CD14-positive monocyte (primary cell): ENCODE data around the gene ARPC1A. TPM values are rescaled to one million over a fixed set of nuclear protein-coding genes. Genes with fewer than 3 reads are reported as not detected.

Experiments
- DNase-seq, 3 donors: peaks; one replicate each; pipeline ENCODE4 v3.0.0-alpha.2; 2011 to 2022
- H2AFZ ChIP-seq: 2 replicates; pipeline ENCODE4 v1.6.0; 2012; ENCODE audit warnings: mild to moderate bottlenecking, low read depth, low read length, inconsistent platforms; ENCODE audit not compliant: insufficient read depth, poor library complexity, severe bottlenecking
- H3K27ac ChIP-seq, 2 donors: 1 replicate in 1 of 2; 2 replicates in 1 of 2; pipeline ENCODE4 v1.5.1; 2012 to 2013; ENCODE audit warnings: low read length in 2 of 2, control low read depth in 1 of 2, inconsistent platforms in 1 of 2, low read depth in 1 of 2, mild to moderate bottlenecking in 1 of 2
- H3K27me3 ChIP-seq, 2 donors: one replicate each; pipeline versions ENCODE4 v1.6.0 to v1.6.1; 2011 to 2013; ENCODE audit warnings: low read length in 2 of 2; ENCODE audit not compliant: control insufficient read depth in 2 of 2, insufficient read depth in 2 of 2
- H3K36me3 ChIP-seq, 2 donors: replicated peaks in 1 of 2; 1 replicate in 1 of 2; 2 replicates in 1 of 2; pipeline versions ENCODE4 v1.5.1 to v1.6.1; 2012 to 2013; ENCODE audit warnings: low read length in 2 of 2, control low read depth in 1 of 2, inconsistent platforms in 1 of 2, mild to moderate bottlenecking in 1 of 2; ENCODE audit not compliant: insufficient read depth in 2 of 2, control insufficient read depth in 1 of 2
- H3K4me1 ChIP-seq, 2 donors: 1 replicate in 1 of 2; 2 replicates in 1 of 2; pipeline versions ENCODE4 v1.5.1 to v1.6.1; 2012 to 2013; ENCODE audit warnings: low read length in 2 of 2, control low read depth in 1 of 2, inconsistent platforms in 1 of 2, mild to moderate bottlenecking in 1 of 2, moderate library complexity in 1 of 2; ENCODE audit not compliant: insufficient read depth in 2 of 2, control insufficient read depth in 1 of 2
- H3K4me2 ChIP-seq: replicated peaks from 2 replicates; pipeline ENCODE3; 2012; ENCODE audit warnings: low read length, moderate library complexity, mild to moderate bottlenecking; ENCODE audit not compliant: poor library complexity, severe bottlenecking; ENCODE audit errors: extremely low read depth
- H3K4me3 ChIP-seq, 3 experiments: fragments of 200-600 bp in 1 of 3; sonication (generic) in 1 of 3; replicated peaks in 1 of 3; 1 replicate in 2 of 3; 2 replicates in 1 of 3; pipeline ENCODE4 v1.5.1; 2011 to 2013; ENCODE audit warnings: low read length in 3 of 3, mild to moderate bottlenecking in 3 of 3, control low read depth in 2 of 3, low read depth in 2 of 3, inconsistent platforms in 1 of 3, moderate library complexity in 1 of 3
- H3K79me2 ChIP-seq: 2 replicates; pipeline ENCODE4 v1.6.0; 2012; ENCODE audit warnings: mild to moderate bottlenecking, control low read depth, inconsistent platforms, low read length, moderate library complexity; ENCODE audit not compliant: insufficient read depth
- H3K9ac ChIP-seq: 2 replicates; pipeline ENCODE4 v1.6.0; 2017; ENCODE audit warnings: low read length, mild to moderate bottlenecking; ENCODE audit not compliant: insufficient read depth, poor library complexity, severe bottlenecking
- H3K9me3 ChIP-seq, 2 donors: replicated peaks in 1 of 2; 1 replicate in 1 of 2; 2 replicates in 1 of 2; pipeline versions ENCODE4 v1.5.1 to v1.6.1; 2012 to 2013; ENCODE audit warnings: low read length in 2 of 2, control low read depth in 1 of 2; ENCODE audit not compliant: control insufficient read depth in 1 of 2, insufficient read depth in 1 of 2
- H4K20me1 ChIP-seq: 2 replicates; pipeline ENCODE4 v1.6.0; 2012; ENCODE audit warnings: mild to moderate bottlenecking, low read length, control low read depth, moderate library complexity; ENCODE audit not compliant: insufficient read depth
- H3K27ac Mint-ChIP-seq, 7 donors: one replicate each; pipeline ENCODE4 v1.8.0; 2020; ENCODE audit warnings: mild to moderate bottlenecking in 7 of 7, mixed read lengths in 7 of 7, moderate library complexity in 6 of 7, inconsistent platforms in 2 of 7
- H3K27me3 Mint-ChIP-seq, 3 donors: one replicate each; pipeline ENCODE4 v1.8.0; 2021 to 2022; ENCODE audit warnings: low read depth in 3 of 3, mild to moderate bottlenecking in 3 of 3, mixed read lengths in 3 of 3, moderate library complexity in 3 of 3, inconsistent platforms in 1 of 3
- H3K36me3 Mint-ChIP-seq, 2 donors: one replicate each; pipeline ENCODE4 v1.8.0; 2020; ENCODE audit warnings: mixed read lengths in 2 of 2, inconsistent platforms in 1 of 2, mild to moderate bottlenecking in 1 of 2
- H3K4me1 Mint-ChIP-seq: one replicate; pipeline ENCODE4 v1.8.0; 2020; ENCODE audit warnings: mild to moderate bottlenecking, mixed read lengths
- H3K4me3 Mint-ChIP-seq, 2 donors: one replicate each; pipeline ENCODE4 v1.8.0; 2020; ENCODE audit warnings: mild to moderate bottlenecking in 2 of 2, mixed read lengths in 2 of 2, moderate library complexity in 1 of 2
- H3K9me3 Mint-ChIP-seq, 7 donors: one replicate each; pipeline ENCODE4 v1.8.0; 2020 to 2022; ENCODE audit warnings: mixed read lengths in 7 of 7, mild to moderate bottlenecking in 6 of 7, moderate library complexity in 6 of 7, inconsistent platforms in 2 of 7
- CTCF ChIP-seq: fragments of 200-600 bp; IDR thresholded peaks from one replicate; pipeline ENCODE4 v1.8.0; 2022; ENCODE audit warnings: antibody characterized with exemption, mild to moderate bottlenecking
- WGBS: methylation state at CpG from one replicate; pipeline ENCODE4 v1.1.5; 2013; ENCODE audit warnings: missing lambda C conversion rate; ENCODE audit not compliant: insufficient coverage; 5-methylcytosine and 5-hydroxymethylcytosine counted together
- intact Hi-C, 2 donors: fragments of 100-400 bp; cut with micrococcal nuclease; formaldehyde crosslinking; loops; one replicate each; pipeline versions ENCODE4 v1.15.0 to v1.15.1; 2023
- polyA plus RNA-seq, 3 donors: library from polyadenylated mRNA; depleted of rRNA in 1 of 3; unstranded in 2 of 3; stranded (reverse) in 1 of 3; fragments of 300-500 nt in 2 of 3; fragments of >200 nt in 1 of 3; fragmentation: Illumina TruSeq in 2 of 3; gene quantifications; 1 replicate in 2 of 3; 2 replicates in 1 of 3; pipeline ENCODE4 v1.2.3, GENCODE V29; 2012 to 2021

Gene ARPC1A
- polyA plus RNA-seq, 3 donors, result 71.7 to 107 (median 104) TPM

- Histone ChIP-seq H3K4me3 (peak within 1 kb of the TSS; percentile 82 to 95 (median 89)), H3K4me2 (peak within 1 kb of the TSS; percentile 93), H3K9ac (peak within 1 kb of the TSS; percentile 86), H2AFZ (peak within 1 kb of the TSS; percentile 92), H3K9me3 (no peaks in the 10 kb centered on the region), H3K79me2 (peaks cover 47% of the 10 kb centered on the region), H3K36me3 (peaks cover 10 to 15% of the 10 kb centered on the region in 2 donors), H3K27ac (peak within 1 kb of the TSS; percentile 94), H3K27me3 (no peaks in the 10 kb centered on the region), H3K4me1 (peaks cover 46 to 58% of the 10 kb centered on the region in 2 donors), H4K20me1 (peaks cover 33% of the 10 kb centered on the region)
- Mint-ChIP-seq H3K4me3 (peak within 1 kb of the TSS; percentile 82 to 89), H3K4me1 (peaks cover 50% of the 10 kb centered on the region), H3K27ac (peak within 1 kb of the TSS; percentile 94 to 100 (median 99)), H3K9me3 (peaks cover 0 to 1% (median 0%) of the 10 kb centered on the region in 7 donors), H3K36me3 (peaks cover 14 to 34% of the 10 kb centered on the region in 2 donors), H3K27me3 (peaks cover 0 to 2% (median 0%) of the 10 kb centered on the region in 3 donors)
- DNase-seq, result peak; percentile 81 to 84 (median 82)
- intact Hi-C loops, result loop anchor here in 1 of 2 donors (2.0 to 5.0 kb wide), 2 partner anchors 34 to 42 kb away; partner anchors contain the start of genes BUD31 and PDAP1
- under 1% methylated on average over 77 of the region's 95 CpGs for WGBS
- TF ChIP-seq CTCF, result no peak
Measured at GRCh38 chr7:99374111-99375064, 48.7 kb downstream of the ARPC1A start, which contains the start of gene ARPC1B. Gene ARPC1B (plus strand): TSS chr7:99374730. CDS start chr7:99385715, 10,985 bp downstream.

- peak overlapping the region; percentile 82 to 89 for H3K4me3 Mint-ChIP-seq
- Histone ChIP-seq H3K4me1 (peaks cover 54 to 66% of the 10 kb centered on the region in 2 donors), H4K20me1 (peaks cover 41% of the 10 kb centered on the region), H3K36me3 (peaks cover 10% of the 10 kb centered on the region in 2 donors), H2AFZ (peak overlapping the region; percentile 41), H3K9me3 (no peaks in the 10 kb centered on the region), H3K4me3 (peak overlapping the region; percentile 82 to 95 (median 89)), H3K79me2 (peaks cover 56% of the 10 kb centered on the region), H3K27me3 (no peaks in the 10 kb centered on the region), H3K27ac (peak overlapping the region; percentile 94), H3K4me2 (peak overlapping the region; percentile 93), H3K9ac (peak overlapping the region; percentile 86)
- peaks cover 0 to 1% (median 0%) of the 10 kb centered on the region in 7 donors for H3K9me3 Mint-ChIP-seq
- no peak for TF ChIP-seq CTCF
- H3K27ac Mint-ChIP-seq, result peak overlapping the region; percentile 94 to 100 (median 99)
- H3K4me1 Mint-ChIP-seq, result peaks cover 55% of the 10 kb centered on the region
- H3K27me3 Mint-ChIP-seq, result peaks cover 0 to 2% (median 0%) of the 10 kb centered on the region in 3 donors
- intact Hi-C loops, result loop anchor here in 1 of 2 donors (2.0 to 5.0 kb wide), 2 partner anchors 34 to 43 kb away; partner anchors contain the start of genes BUD31 and PDAP1
- peak; percentile 65 to 70 (median 70) for DNase-seq
- peaks cover 14 to 37% of the 10 kb centered on the region in 2 donors for H3K36me3 Mint-ChIP-seq
- WGBS, result under 1% methylated on average over 42 of the region's 58 CpGs
Measured at GRCh38 chr7:99375070-99375807, 49.5 kb downstream of the ARPC1A start.
